LNCaP clone FGC (cell line): ENCODE data around the gene BCL11A.

Source experiments
- DNase-seq: peaks from one replicate; pipeline ENCODE4 v3.0.0-alpha.2; 2011; ENCODE audit warnings: low read depth
- H3K4me3 ChIP-seq: 2 replicates; pipeline ENCODE4 v1.5.1; 2011; ENCODE audit warnings: mild to moderate bottlenecking, low read depth, low read length, control low read depth
- CTCF ChIP-seq: IDR thresholded peaks from 2 replicates; pipeline ENCODE4 v1.5.1; 2012; ENCODE audit warnings: mild to moderate bottlenecking; ENCODE audit not compliant: control insufficient read depth, insufficient read depth; ENCODE audit errors: extremely low read depth

The BCL11A gene

GRCh38 chr2:60498127-60498815, 55.2 kb downstream of the BCL11A start:
- no peak for DNase-seq
- no peak overlapping the region for H3K4me3 ChIP-seq
- TF ChIP-seq CTCF = no peak

GRCh38 chr2:60497500-60497899, 56.0 kb downstream of the BCL11A start:
- TF ChIP-seq CTCF = no peak

GRCh38 chr2:60496956-60497355, 56.5 kb downstream of the BCL11A start:
- no peak for TF ChIP-seq CTCF
- no peak overlapping the region for H3K4me3 ChIP-seq
- no peak for DNase-seq

More at GRCh38 chr2:60497500-60497899, 56.0 kb downstream of the BCL11A start:
- no peak overlapping the region for H3K4me3 ChIP-seq
- no peak for DNase-seq

- DNase-seq = no peak
- TF ChIP-seq CTCF = no peak
- no peak overlapping the region for H3K4me3 ChIP-seq
Observed at GRCh38 chr2:60496475-60496874, 57.0 kb downstream of the BCL11A start.

GRCh38 chr2:60495041-60495625, 58.3 kb downstream of the BCL11A start:
- H3K4me3 ChIP-seq = no peak overlapping the region
- no peak for TF ChIP-seq CTCF
- DNase-seq = no peak

GRCh38 chr2:60493804-60494387, 59.6 kb downstream of the BCL11A start:
- no peak for TF ChIP-seq CTCF
- no peak for DNase-seq
- no peak overlapping the region for H3K4me3 ChIP-seq
